Measurements from ENCODE around the gene CEP128.
"Not testable (repeated sequence)": the region's sequence is repeated elsewhere in the genome, so short reads cannot be mapped to it uniquely, and the experiment has no call there.

The CEP128 gene

DNA sequence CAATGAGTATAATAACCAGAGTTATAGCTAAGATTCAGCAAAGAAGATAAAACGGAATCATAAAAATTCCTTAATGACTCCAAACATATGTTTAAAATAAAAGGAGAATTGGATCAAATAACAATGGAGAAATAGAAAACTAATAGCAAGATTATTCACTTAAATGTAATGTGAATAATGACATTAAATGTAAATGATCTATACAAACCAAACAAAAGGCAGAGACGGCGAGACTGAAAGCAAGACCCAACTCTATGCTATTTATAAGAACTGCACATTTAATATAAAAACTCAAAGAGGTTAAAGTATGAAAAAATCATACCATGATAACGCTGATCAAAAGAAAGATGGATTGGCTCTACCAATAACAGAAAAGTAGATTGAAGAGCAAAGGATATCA lies 10.0 kb upstream of the CEP128 start:
- no peak for DNase-seq

DNA sequence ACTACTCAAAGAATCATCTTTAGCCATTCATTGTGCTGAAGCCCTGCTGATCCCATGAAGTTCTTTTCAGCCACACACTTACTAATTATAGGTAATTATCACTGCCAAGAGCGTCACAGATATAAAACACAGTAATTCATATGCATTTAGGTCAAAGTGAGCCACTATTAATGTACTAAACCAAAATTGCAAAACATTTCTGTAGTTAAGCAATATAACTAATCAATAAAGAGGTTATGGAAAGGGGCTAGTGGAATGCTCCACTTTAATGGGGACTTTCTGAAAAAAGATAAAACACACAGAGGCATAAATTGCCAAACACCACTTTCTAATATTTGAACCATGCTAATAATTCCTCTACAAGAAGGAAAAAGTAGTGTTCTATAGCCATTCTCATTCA lies 6.8 kb upstream of the CEP128 start:
- DNase-seq, result no peak

- DNase-seq, result no peak
These were observed 5.3 kb upstream of the CEP128 start for GRCh38 chr14:80946797-80947196.

GRCh38 chr14:80946187-80946586 lies 4.6 kb upstream of the CEP128 start:
- DNase-seq, result no peak

DNA sequence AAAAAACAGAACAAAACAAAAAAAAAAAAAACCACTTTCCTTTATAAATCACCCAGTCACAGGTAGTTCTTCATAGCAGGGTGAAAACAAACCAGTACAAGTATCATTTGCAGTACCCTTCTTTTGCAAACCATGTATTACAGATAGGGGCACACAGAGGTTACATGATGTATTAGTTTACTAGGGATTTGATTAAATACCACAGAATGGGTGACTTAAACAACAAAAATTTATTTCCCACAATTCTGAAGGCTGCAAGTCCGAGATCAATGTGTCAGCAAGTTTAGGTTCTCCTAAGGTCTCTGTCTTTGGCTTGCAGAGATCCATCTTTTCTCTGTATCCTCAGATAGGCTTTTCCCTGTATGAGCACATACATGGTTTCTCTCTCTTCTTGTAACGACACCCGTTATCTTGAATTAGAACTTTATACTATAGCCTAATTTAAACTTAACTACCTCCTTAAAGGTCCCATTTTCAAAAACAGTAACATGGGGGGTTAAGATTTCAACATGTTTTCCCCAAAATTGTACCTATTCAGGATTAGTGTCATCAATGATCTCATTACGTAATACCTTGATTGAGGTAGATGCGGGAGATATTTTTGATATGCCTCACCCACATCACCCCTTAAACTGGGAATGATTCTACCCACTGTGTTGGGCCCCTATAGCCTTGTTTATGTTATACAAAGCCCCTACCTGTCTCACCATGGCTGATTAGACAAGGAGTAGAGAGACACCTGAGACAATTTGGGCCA lies 3.5 kb upstream of the CEP128 start:
- DNase-seq, result no peak

GRCh38 chr14:80942191-80942600 lies 658 bp upstream of the CEP128 start:
- DNase-seq, result no peak

DNA sequence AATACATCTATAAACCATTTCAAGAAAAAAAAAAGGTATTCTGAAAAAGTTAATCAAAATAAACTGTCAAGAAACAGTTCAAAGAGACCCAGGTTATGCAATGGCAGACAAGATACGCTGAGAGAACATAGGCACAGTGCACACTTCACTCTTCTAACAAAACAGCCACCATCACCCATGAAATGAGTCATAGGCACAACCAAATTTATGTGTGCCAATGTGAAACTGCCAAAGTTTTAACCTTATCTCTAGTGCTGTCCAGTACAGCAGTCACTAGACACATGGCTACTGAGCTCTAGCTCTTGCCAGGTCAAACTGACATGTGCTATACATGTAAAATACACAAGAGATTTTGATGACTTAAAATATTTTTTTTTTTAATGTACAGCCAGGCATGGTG lies 1.4 kb downstream of the CEP128 start:
- no peak for DNase-seq

DNA sequence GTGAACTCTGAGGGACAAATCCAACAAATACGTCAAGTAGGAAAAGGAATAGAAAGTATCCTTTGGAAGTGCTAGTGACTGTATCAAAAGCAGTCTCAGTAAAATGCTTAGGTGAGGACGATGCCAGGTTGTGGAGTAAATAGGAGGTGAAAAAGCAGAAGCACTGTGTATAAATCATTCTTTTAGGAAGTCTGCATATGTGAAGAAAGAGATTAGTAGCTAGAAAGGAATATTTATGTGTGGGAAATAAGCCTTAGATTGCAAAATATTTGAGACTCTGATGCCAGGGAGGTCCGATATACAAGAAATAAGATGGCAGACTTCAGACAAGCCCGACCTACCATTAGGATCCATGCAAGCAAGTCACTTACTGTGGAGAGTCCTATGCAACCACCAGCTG lies 7.9 kb downstream of the CEP128 start:
- no peak for DNase-seq

- DNase-seq, result no peak
These were observed 8.3 kb downstream of the CEP128 start for GRCh38 chr14:80933282-80933681.

- no peak for DNase-seq
These were observed 10.6 kb downstream of the CEP128 start for GRCh38 chr14:80930836-80931389.

- no peak for DNase-seq
These were observed 11.4 kb downstream of the CEP128 start for GRCh38 chr14:80930095-80930494.

- no peak for DNase-seq
These were observed 14.2 kb downstream of the CEP128 start for GRCh38 chr14:80927083-80927989.

DNA sequence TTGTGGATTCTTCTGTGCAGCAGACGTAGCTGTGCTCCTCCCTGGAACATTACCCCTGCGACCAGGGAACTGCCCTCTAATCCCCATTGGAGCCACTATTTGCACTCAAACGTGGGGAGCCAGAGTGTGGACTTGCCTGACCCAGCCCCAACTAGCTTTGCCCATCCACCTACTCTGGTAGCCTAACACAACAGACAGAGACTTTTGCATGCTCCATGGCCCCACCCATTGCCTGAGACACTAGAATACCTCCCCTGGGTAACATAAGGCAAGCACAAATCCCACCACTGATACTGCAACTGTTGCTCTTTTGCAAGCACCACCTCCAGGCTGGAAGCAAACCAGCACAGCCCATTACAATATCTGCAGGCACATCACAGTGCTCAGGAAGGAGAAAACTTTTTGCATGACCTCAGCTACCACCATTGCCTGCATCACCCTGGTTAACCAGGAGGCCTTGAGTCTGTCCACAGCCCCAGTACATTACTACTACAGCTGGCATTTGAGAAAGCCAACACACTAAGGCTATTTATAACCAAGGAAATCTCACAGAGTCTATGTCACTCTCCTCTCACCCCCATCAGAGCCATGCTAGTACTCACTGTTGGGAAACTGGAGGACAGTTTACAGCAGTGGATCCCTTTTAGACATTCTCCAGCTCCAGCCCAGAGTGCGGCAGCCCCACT lies 15.0 kb downstream of the CEP128 start:
- no peak for DNase-seq

GRCh38 chr14:80924365-80925103 lies 17.0 kb downstream of the CEP128 start:
- DNase-seq, result no peak

GRCh38 chr14:80923368-80923767 lies 18.2 kb downstream of the CEP128 start:
- DNase-seq, result no peak

DNA sequence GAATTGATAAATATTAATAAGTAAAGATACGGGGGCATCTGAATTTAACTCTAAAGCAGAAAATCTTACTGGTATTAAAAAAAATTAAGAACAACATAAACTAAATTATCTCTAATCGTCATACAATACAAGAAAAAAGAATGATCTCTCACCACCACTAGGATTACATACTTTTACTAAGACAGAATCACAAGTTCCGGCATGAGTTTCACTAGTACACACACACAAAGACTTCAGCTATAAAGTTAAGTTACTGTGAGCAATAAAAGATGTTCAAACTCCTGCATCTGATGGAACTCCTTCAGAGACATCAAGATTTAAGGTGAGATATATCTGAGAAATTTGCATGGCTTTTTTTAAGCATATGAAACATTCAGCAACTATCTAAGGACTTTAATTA lies 21.9 kb downstream of the CEP128 start:
- no peak for DNase-seq

DNA sequence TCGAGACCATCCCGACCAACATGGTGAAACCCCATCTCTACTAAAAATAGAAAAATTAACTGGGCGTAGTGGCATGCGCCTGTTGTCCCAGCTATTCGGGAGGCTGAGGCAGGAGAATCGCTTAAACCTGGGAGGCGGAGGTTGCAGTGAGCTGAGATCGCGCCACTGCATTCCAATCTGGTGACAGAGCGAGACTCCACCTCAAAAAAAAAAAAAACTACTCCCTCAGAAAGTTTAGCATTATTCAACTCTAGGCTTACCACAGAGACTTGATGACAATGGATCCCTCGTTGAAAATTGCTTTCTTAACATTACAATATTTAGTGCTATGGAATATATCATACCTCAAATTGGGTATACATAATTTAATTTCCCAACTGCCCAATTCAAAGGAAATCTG lies 29.5 kb downstream of the CEP128 start:
- DNase-seq, result not testable (repeated sequence)

GRCh38 chr14:80906946-80907345 lies 34.6 kb downstream of the CEP128 start:
- DNase-seq, result no peak

- DNase-seq, result no peak
These were observed 35.2 kb downstream of the CEP128 start for GRCh38 chr14:80906336-80906735.

DNA sequence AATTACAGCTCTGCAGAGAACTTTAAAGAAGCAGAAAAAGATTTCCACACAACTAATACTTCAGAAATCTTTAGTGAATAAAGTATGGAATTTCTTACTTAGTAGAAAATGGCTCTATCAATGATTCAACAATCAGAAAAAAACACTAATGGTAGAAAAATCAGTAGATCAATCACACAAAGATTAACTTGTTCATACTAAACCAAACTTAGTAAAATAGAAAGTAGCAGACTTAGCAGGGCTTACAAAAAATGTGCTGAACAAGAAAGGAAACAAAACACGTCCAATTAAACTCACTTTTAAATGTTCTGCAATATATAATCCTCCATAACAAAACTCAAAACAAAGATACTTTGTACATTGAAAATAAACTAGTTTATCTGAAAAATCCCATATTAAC lies 38.9 kb downstream of the CEP128 start:
- no peak for DNase-seq

DNA sequence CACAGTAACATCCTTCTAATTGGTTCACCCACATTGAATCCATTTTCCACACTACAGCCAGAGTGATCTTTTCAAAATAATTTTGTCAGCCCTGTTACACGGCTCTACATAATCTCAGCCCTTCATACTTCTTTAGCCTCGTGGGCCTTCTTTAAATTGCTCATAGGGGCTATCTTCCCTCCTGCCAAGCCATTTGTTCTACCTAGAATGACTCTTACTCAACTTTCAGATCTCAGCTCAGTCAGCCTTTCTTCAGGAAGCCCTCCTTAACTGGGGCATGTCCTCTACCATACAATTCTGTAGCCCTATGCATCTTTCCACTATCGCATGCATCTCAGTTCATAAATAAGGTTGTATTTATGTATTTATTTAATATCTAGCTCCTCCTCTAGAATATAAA lies 39.7 kb downstream of the CEP128 start:
- no peak for DNase-seq

DNA sequence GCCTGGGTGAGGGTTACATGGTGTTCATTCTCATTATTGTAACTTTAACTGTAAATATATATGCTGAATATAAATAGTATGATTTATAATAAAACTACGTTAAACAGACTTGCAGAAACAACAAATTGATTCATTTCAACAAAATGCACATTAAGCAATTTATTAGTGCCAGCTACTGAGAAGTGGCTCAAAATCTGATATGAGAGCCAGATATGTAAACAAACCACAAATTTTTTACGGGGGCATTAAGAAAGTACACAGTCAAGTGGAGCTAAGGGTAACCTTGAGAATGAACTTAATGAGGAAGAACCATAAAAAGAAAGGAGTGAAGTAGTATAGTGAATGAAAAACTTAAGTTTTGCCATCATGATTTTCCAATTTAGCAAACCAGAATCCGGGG lies 40.3 kb downstream of the CEP128 start:
- DNase-seq, result no peak

- DNase-seq, result no peak
These were observed 68.9 kb downstream of the CEP128 start for GRCh38 chr14:80872645-80873044.
